Cardiac muscle cell (in vitro differentiated cells and primary cell): ENCODE measurements around the gene C19orf81. TPM values are rescaled to one million over a fixed set of nuclear protein-coding genes. Genes with fewer than 3 reads are reported as not detected.

Source experiments
- DNase-seq, 2 donors: peaks; one replicate each; pipeline versions ENCODE4 v3.0.0 to v3.0.0-alpha.2; 2010 to 2017; ENCODE audit warnings: low read depth in 1 of 2, low spot score in 1 of 2
- H3K27ac ChIP-seq: fragments of 200-600 bp; sonication (generic); 2 replicates; pipeline ENCODE4 v1.5.1; 2016
- H3K27me3 ChIP-seq: fragments of 200-600 bp; sonication (generic); 2 replicates; pipeline ENCODE4 v1.6.0; 2016; ENCODE audit warnings: control low read depth
- H3K36me3 ChIP-seq: fragments of 200-600 bp; sonication (generic); 2 replicates; pipeline ENCODE4 v1.5.1; 2016; ENCODE audit warnings: control low read depth
- H3K4me1 ChIP-seq: fragments of 200-600 bp; sonication (generic); 2 replicates; pipeline ENCODE4 v1.8.1; 2017; ENCODE audit warnings: low read depth, mild to moderate bottlenecking, mixed run types
- H3K4me3 ChIP-seq: fragments of 200-600 bp; sonication (generic); 2 replicates; pipeline ENCODE4 v1.5.1; 2016; ENCODE audit warnings: mild to moderate bottlenecking
- H3K9me3 ChIP-seq: fragments of 200-600 bp; sonication (generic); 2 replicates; pipeline ENCODE4 v1.5.1; 2017; ENCODE audit warnings: low read depth, mild to moderate bottlenecking, control low read depth
- polyA plus RNA-seq: library from polyadenylated mRNA; unstranded; fragments of >200 nt; fragmentation: Nextera tagmentation; extraction: Ambion mirVana; gene quantifications from 2 replicates; pipeline ENCODE4 v1.2.1, GENCODE V29; 2016
- total RNA-seq: library from RNA; depleted of rRNA; stranded (reverse); fragments of >200 nt; gene quantifications from 2 replicates; pipeline ENCODE4 v1.2.3, GENCODE V29; 2016
- TF ChIP-seq, protein P1 (sequence below): IDR thresholded peaks from 2 replicates; pipeline ENCODE4 v1.5.1; 2012; ENCODE audit warnings: low read depth, mild to moderate bottlenecking, low read length

The C19orf81 gene
- total and polyA plus RNA-seq, 2 experiments from 2014 or later: 23.5 to 67.4 TPM

DNA sequence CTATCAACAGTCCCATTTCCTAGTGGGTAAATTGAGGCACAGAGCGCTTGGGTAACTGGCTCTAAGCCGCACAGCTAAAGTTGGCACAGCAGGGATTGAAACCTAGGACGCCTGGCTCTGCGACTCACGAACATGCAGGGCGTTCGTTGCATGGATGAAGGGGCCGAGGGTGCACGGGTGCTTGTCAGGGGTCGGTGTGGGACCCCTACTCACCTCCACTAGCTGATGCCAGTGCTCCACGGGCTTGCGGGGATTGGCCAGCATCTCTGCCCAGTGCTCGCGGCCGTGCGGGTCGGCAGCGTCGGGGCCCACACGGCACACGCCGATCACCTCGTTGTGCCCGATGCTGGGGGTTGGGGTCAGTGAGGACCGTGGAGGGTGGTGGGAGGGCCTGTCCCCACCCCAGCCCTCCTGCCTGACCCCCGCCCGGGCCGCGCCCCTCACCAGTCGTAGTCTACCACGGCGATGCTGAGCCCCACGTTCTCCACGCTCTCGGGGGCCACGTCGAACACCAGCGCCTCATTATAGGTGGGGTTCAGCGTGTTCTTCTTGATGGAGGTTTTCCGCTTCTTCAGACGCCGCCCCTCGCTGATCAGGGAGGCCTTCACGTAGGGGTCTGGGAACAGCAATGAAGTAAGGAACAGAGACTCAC is 24.2 kb upstream of the C19orf81 start:
- TF ChIP-seq, protein P1, sequence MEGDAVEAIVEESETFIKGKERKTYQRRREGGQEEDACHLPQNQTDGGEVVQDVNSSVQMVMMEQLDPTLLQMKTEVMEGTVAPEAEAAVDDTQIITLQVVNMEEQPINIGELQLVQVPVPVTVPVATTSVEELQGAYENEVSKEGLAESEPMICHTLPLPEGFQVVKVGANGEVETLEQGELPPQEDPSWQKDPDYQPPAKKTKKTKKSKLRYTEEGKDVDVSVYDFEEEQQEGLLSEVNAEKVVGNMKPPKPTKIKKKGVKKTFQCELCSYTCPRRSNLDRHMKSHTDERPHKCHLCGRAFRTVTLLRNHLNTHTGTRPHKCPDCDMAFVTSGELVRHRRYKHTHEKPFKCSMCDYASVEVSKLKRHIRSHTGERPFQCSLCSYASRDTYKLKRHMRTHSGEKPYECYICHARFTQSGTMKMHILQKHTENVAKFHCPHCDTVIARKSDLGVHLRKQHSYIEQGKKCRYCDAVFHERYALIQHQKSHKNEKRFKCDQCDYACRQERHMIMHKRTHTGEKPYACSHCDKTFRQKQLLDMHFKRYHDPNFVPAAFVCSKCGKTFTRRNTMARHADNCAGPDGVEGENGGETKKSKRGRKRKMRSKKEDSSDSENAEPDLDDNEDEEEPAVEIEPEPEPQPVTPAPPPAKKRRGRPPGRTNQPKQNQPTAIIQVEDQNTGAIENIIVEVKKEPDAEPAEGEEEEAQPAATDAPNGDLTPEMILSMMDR: no peak
- H3K36me3 ChIP-seq: no peaks in the 10 kb centered on the region
- H3K4me1 ChIP-seq: no peaks in the 10 kb centered on the region
- no peaks in the 10 kb centered on the region for H3K9me3 ChIP-seq
- H3K27ac ChIP-seq: no peak overlapping the region
- H3K4me3 ChIP-seq: no peak overlapping the region
- no peaks in the 10 kb centered on the region for H3K27me3 ChIP-seq
- DNase-seq: no peak

DNA sequence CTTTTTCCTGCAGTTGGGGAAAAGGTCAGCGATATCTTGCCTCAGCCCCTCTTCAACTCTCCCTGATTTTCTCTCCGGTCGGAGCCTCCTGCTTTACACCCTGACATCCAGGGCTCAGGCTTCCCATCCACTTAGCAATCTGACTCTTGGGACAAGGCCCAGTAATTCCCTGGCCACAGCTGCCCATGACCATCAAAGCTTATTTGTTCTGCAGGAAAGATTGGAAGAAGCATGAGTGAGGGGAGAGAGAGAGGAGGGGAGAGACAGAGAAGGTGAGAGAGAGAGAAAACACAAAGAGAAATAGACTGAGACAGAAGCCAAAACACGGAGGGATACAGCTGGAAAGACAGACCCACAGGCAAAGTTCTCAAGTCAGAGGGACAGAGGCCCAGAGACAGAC is 23.2 kb upstream of the C19orf81 start:
- no peak for DNase-seq
- no peaks in the 10 kb centered on the region for H3K27me3 ChIP-seq
- H3K36me3 ChIP-seq: no peaks in the 10 kb centered on the region
- TF ChIP-seq, protein P1: no peak
- H3K4me3 ChIP-seq: no peak overlapping the region
- no peaks in the 10 kb centered on the region for H3K4me1 ChIP-seq
- H3K9me3 ChIP-seq: no peaks in the 10 kb centered on the region
- no peak overlapping the region for H3K27ac ChIP-seq

DNA sequence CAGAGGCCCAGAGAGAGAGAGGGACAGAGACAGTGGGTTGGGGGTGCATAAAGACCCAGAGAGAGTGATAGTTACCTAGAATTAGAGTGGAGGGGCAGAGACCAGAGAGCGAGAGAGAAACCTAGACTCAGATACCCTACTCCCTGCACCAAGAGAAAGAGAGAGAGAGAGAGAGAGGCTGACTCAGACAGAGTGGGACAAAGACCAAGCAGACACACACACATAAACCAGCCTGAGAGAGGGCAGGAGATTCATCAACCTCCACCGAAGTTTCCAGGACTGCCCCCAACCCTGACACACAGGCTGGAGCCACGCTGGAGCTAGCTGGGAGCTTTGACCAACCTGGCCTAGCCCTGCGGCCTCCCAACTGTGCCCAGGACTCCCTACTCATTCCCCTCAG is 22.4 kb upstream of the C19orf81 start:
- no peak overlapping the region for H3K27ac ChIP-seq
- DNase-seq: peak in 1 of 2 donors; percentile 11
- no peaks in the 10 kb centered on the region for H3K4me1 ChIP-seq
- H3K9me3 ChIP-seq: no peaks in the 10 kb centered on the region
- no peaks in the 10 kb centered on the region for H3K36me3 ChIP-seq
- no peak overlapping the region for H3K4me3 ChIP-seq
- H3K27me3 ChIP-seq: no peaks in the 10 kb centered on the region
- TF ChIP-seq, protein P1: no peak

DNA sequence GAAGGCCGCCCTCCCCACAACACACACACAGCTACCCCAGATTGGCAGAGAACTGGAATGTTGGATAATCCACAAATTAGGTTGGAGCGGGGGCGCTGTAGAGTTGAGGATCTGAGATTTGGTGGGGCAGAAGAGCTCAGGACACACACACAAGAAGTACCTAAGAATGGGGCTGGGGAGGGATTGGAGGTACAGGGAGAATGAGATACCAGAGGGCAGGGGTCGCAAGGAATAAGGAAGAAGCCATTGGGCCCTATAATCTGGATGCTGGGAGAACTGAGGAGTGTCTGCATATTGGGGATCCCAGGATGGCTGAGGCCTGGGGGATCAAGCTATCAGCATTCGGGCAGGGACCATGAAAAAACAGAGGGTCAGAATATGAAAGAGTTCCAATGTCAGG is 21.1 kb upstream of the C19orf81 start:
- TF ChIP-seq, protein P1: no peak
- Histone ChIP-seq H3K4me1 (no peaks in the 10 kb centered on the region), H3K4me3 (no peak overlapping the region), H3K27me3 (no peaks in the 10 kb centered on the region), H3K27ac (no peak overlapping the region), H3K9me3 (no peaks in the 10 kb centered on the region), H3K36me3 (no peaks in the 10 kb centered on the region)
- no peak for DNase-seq

DNA sequence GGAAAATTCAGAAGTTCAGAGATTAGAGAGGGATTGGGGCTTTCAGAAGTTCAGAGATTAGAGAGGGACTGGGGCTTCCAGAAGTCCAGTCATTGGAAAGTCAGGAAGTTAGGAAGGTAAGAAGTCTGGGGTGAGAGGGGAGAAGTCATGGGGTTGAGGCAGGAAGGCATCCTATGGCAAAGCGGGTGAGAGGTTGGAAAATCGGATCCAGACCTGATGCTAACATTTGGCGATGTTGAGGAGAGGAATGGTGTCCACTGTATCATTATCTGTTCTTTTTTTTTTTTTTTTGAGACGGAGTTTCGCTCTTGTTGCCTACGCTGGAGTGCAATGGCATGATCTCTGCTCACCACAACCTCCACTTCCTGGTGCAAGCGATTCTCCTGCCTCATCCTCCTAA is 20.7 kb upstream of the C19orf81 start:
- H3K9me3 ChIP-seq: no peaks in the 10 kb centered on the region
- no peaks in the 10 kb centered on the region for H3K27me3 ChIP-seq
- no peaks in the 10 kb centered on the region for H3K36me3 ChIP-seq
- no peak overlapping the region for H3K27ac ChIP-seq
- TF ChIP-seq, protein P1: no peak
- H3K4me1 ChIP-seq: no peaks in the 10 kb centered on the region
- H3K4me3 ChIP-seq: no peak overlapping the region
- DNase-seq: no peak
